H1 (cell line): ENCODE results near the gene SPATA13. TPM values are rescaled to one million over a fixed set of nuclear protein-coding genes. Genes with fewer than 3 reads are reported as not detected.

Experiments used
- CTCF ChIA-PET: fragments of 300-600 bp; sonication (Branson Sonifier 250); formaldehyde crosslinking; loops from one replicate; lab custom pipeline; 2021; ENCODE audit not compliant: partially characterized antibody; lab: Charles Lee
- POLR2A ChIA-PET: fragments of 300-600 bp; sonication (Branson Sonifier 250); formaldehyde crosslinking; loops from one replicate; lab custom pipeline; 2021; ENCODE audit warnings: inconsistent platforms; ENCODE audit not compliant: partially characterized antibody; lab: Charles Lee
- DNase-seq, 2 experiments: peaks; one replicate each; pipeline versions ENCODE4 v3.0.0 to v3.0.0-alpha.2; 2010 to 2022; ENCODE audit warnings: low spot score in 2 of 2, low read depth in 1 of 2, mixed read lengths in 1 of 2
- FAIRE-seq: peaks from 2 replicates; lab custom pipeline; 2011; peaks lifted over from hg19 to GRCh38; lab: Jason Lieb, UNC
- H2AFZ ChIP-seq: 2 replicates; pipeline ENCODE4 v1.8.1; 2012; ENCODE audit warnings: low read length, inconsistent platforms
- H2AK5ac ChIP-seq: 2 replicates; pipeline ENCODE4 v1.6.1; 2013; ENCODE audit warnings: low read depth, low read length
- H2BK120ac ChIP-seq: replicated peaks from 2 replicates; pipeline ENCODE3; 2013; ENCODE audit warnings: low read depth, low read length, inconsistent platforms
- H2BK12ac ChIP-seq: 2 replicates; pipeline ENCODE4 v1.6.1; 2013; ENCODE audit warnings: low read depth, low read length
- H2BK15ac ChIP-seq: 2 replicates; pipeline ENCODE4 v1.6.1; 2013; ENCODE audit warnings: low read length
- H2BK20ac ChIP-seq: 2 replicates; pipeline ENCODE4 v1.6.1; 2013; ENCODE audit warnings: low read length
- H2BK5ac ChIP-seq: 2 replicates; pipeline ENCODE4 v1.6.1; 2013; ENCODE audit warnings: low read depth, low read length
- H3K14ac ChIP-seq: 2 replicates; pipeline ENCODE4 v1.6.1; 2013; ENCODE audit warnings: inconsistent platforms; ENCODE audit not compliant: insufficient read length
- H3K18ac ChIP-seq: 2 replicates; pipeline ENCODE4 v1.6.1; 2013; ENCODE audit warnings: low read length; ENCODE audit errors: extremely low read depth
- H3K23ac ChIP-seq: 2 replicates; pipeline ENCODE4 v1.6.1; 2013; ENCODE audit warnings: inconsistent platforms; ENCODE audit not compliant: insufficient read length
- H3K23me2 ChIP-seq: 2 replicates; pipeline ENCODE4 v1.6.1; 2013; ENCODE audit warnings: low read depth, low read length
- H3K27ac ChIP-seq: 2 replicates; pipeline ENCODE4 v1.6.1; 2011; ENCODE audit warnings: low read depth, low read length, inconsistent platforms
- H3K27me3 ChIP-seq, 4 experiments: replicated peaks in 1 of 4; 1 replicate in 1 of 4; 2 replicates in 3 of 4; pipeline versions ENCODE4 v1.6.1 to v1.8.1; 2011 to 2013; ENCODE audit warnings: low read length in 3 of 4, mild to moderate bottlenecking in 3 of 4, inconsistent platforms in 2 of 4, mixed read lengths in 2 of 4, moderate library complexity in 1 of 4; ENCODE audit not compliant: control insufficient read depth in 3 of 4, insufficient read depth in 3 of 4; ENCODE audit errors: extremely low read depth in 1 of 4
- H3K36me3 ChIP-seq, 4 experiments: 2 replicates each; pipeline versions ENCODE4 v1.6.1 to v1.8.1; 2011 to 2013; ENCODE audit warnings: mild to moderate bottlenecking in 4 of 4, low read length in 3 of 4, moderate library complexity in 2 of 4, control low read depth in 1 of 4, inconsistent platforms in 1 of 4; ENCODE audit not compliant: insufficient read depth in 4 of 4, control insufficient read depth in 2 of 4
- H3K4ac ChIP-seq: replicated peaks from 2 replicates; pipeline ENCODE3; 2013; ENCODE audit warnings: low read length, low read depth, mixed read lengths, inconsistent platforms; ENCODE audit not compliant: insufficient read length
- H3K4me1 ChIP-seq, 4 experiments: replicated peaks in 1 of 4; 1 replicate in 1 of 4; 2 replicates in 3 of 4; pipeline versions ENCODE4 v1.6.1 to v1.8.1; 2011 to 2013; ENCODE audit warnings: low read length in 3 of 4, inconsistent platforms in 2 of 4, mixed read lengths in 1 of 4; ENCODE audit not compliant: insufficient read depth in 4 of 4, control insufficient read depth in 3 of 4
- H3K4me2 ChIP-seq, 2 experiments: 2 replicates each; pipeline versions ENCODE4 v1.6.1 to v1.8.1; 2011 to 2013; ENCODE audit warnings: low read depth in 2 of 2, low read length in 2 of 2, control low read depth in 1 of 2, inconsistent platforms in 1 of 2, mild to moderate bottlenecking in 1 of 2; ENCODE audit not compliant: insufficient read depth in 1 of 2
- H3K4me3 ChIP-seq, 4 experiments: fragments of 200-600, 300-600 bp in 1 of 4; sonication (generic), shearing (Covaris generic), sonication (Bioruptor Twin) in 1 of 4; 2 replicates each; pipeline versions ENCODE4 v1.5.1 to v1.8.1; 2011 to 2016; ENCODE audit warnings: low read length in 4 of 4, low read depth in 3 of 4, control low read depth in 2 of 4, inconsistent platforms in 2 of 4, mild to moderate bottlenecking in 2 of 4, mixed read lengths in 1 of 4, moderate library complexity in 1 of 4; ENCODE audit not compliant: insufficient read depth in 2 of 4; ENCODE audit errors: extremely low read depth in 1 of 4
- H3K56ac ChIP-seq: replicated peaks from 2 replicates; pipeline ENCODE3; 2013; ENCODE audit warnings: low read depth, mild to moderate bottlenecking, mixed read lengths, low read length, inconsistent platforms; ENCODE audit not compliant: insufficient read length
- H3K79me1 ChIP-seq: 2 replicates; pipeline ENCODE4 v1.6.1; 2013; ENCODE audit warnings: low read depth, low read length, control low read depth
- H3K79me2 ChIP-seq, 2 experiments: 2 replicates each; pipeline versions ENCODE4 v1.6.1 to v1.8.1; 2012 to 2013; ENCODE audit warnings: low read length in 2 of 2, mild to moderate bottlenecking in 2 of 2, inconsistent platforms in 1 of 2; ENCODE audit not compliant: insufficient read depth in 2 of 2, control insufficient read depth in 1 of 2
- H3K9ac ChIP-seq, 4 experiments: replicated peaks in 1 of 4; 1 replicate in 1 of 4; 2 replicates in 3 of 4; pipeline versions ENCODE4 v1.6.1 to v1.8.1; 2011 to 2013; ENCODE audit warnings: low read depth in 3 of 4, low read length in 3 of 4, control low read depth in 2 of 4, mild to moderate bottlenecking in 2 of 4, moderate library complexity in 2 of 4, inconsistent platforms in 1 of 4; ENCODE audit errors: extremely low read depth in 1 of 4
- H3K9me3 ChIP-seq, 2 experiments: 2 replicates each; pipeline versions ENCODE4 v1.6.1 to v1.8.1; 2012 to 2013; ENCODE audit warnings: mild to moderate bottlenecking in 2 of 2, moderate library complexity in 2 of 2, control low read depth in 1 of 2, inconsistent platforms in 1 of 2, low read depth in 1 of 2, low read length in 1 of 2, mixed read lengths in 1 of 2; ENCODE audit not compliant: insufficient read depth in 2 of 2
- H4K20me1 ChIP-seq, 2 experiments: replicated peaks in 1 of 2; 2 replicates each; pipeline versions ENCODE3 to v1.8.1; 2011 to 2013; ENCODE audit warnings: inconsistent platforms in 2 of 2, low read length in 2 of 2, mild to moderate bottlenecking in 1 of 2; ENCODE audit not compliant: insufficient read depth in 2 of 2, control insufficient read depth in 1 of 2
- H4K5ac ChIP-seq: 2 replicates; pipeline ENCODE4 v1.6.1; 2013; ENCODE audit warnings: low read length, low read depth, mixed read lengths, inconsistent platforms; ENCODE audit not compliant: insufficient read length
- H4K8ac ChIP-seq: 2 replicates; pipeline ENCODE4 v1.8.0; 2013; ENCODE audit warnings: mild to moderate bottlenecking, moderate library complexity, low read length, inconsistent platforms; ENCODE audit not compliant: insufficient read depth; ENCODE audit errors: extremely low read depth
- H4K91ac ChIP-seq: replicated peaks from 2 replicates; pipeline ENCODE3; 2013; ENCODE audit warnings: low read length, mixed read lengths, inconsistent platforms; ENCODE audit not compliant: insufficient read length
- ATF3 ChIP-seq: IDR thresholded peaks from 2 replicates; pipeline ENCODE4 v1.6.1; 2011; ENCODE audit warnings: low read depth, mild to moderate bottlenecking, low read length; ENCODE audit not compliant: insufficient read depth
- CREB1 ChIP-seq: IDR thresholded peaks from 2 replicates; pipeline ENCODE4 v1.6.1; 2012; ENCODE audit warnings: inconsistent platforms
- EGR1 ChIP-seq: IDR thresholded peaks from 2 replicates; pipeline ENCODE4 v1.6.1; 2011; ENCODE audit warnings: low read depth, low read length, borderline replicate concordance
- GABPA ChIP-seq: IDR thresholded peaks from 2 replicates; pipeline ENCODE4 v1.6.1; 2011; ENCODE audit warnings: mild to moderate bottlenecking, low read length, moderate library complexity, borderline replicate concordance; ENCODE audit not compliant: insufficient read depth
- HDAC6 ChIP-seq: IDR thresholded peaks from one replicate; pipeline ENCODE4 v1.7.1; 2012; ENCODE audit warnings: low read depth, mild to moderate bottlenecking, inconsistent platforms, low read length, moderate library complexity
- JUN ChIP-seq: IDR thresholded peaks from 2 replicates; pipeline ENCODE4 v1.6.1; 2011; ENCODE audit warnings: low read depth, mild to moderate bottlenecking, improper control_type of control experiment, low read length
- RFX5 ChIP-seq: IDR thresholded peaks from 2 replicates; pipeline ENCODE4 v1.6.1; 2011; ENCODE audit warnings: low read depth, low read length, improper control_type of control experiment, borderline replicate concordance
- SIN3A ChIP-seq, 2 experiments: IDR thresholded peaks in 1 of 2; conservative IDR thresholded peaks in 1 of 2; 2 replicates each; pipeline ENCODE4 v1.6.1; 2011 to 2012; ENCODE audit warnings: low read length in 2 of 2, improper control_type of control experiment in 1 of 2, low read depth in 1 of 2, mild to moderate bottlenecking in 1 of 2
- SP1 ChIP-seq: IDR thresholded peaks from 2 replicates; pipeline ENCODE4 v1.6.1; 2011; ENCODE audit warnings: low read depth, low read length
- SP4 ChIP-seq: IDR thresholded peaks from 2 replicates; pipeline ENCODE4 v1.6.1; 2012; ENCODE audit warnings: low read length, inconsistent platforms
- SUZ12 ChIP-seq: fragments of 200-600 bp; sonication (generic); IDR thresholded peaks from 2 replicates; pipeline ENCODE4 v1.6.1; 2012; ENCODE audit warnings: mild to moderate bottlenecking, inconsistent platforms, low read length, moderate library complexity, mixed read lengths
- TCF12 ChIP-seq: IDR thresholded peaks from 2 replicates; pipeline ENCODE4 v1.6.1; 2011; ENCODE audit warnings: low read depth, mild to moderate bottlenecking, low read length
- USF2 ChIP-seq: IDR thresholded peaks from 2 replicates; pipeline ENCODE4 v1.6.1; 2011; ENCODE audit warnings: low read length, improper control_type of control experiment
- WGBS, 2 experiments: shearing (Covaris generic) in 1 of 2; methylation state at CpG; one replicate each; pipeline versions ENCODE4 v1.1.6 to v1.1.7; 2013 to 2015; ENCODE audit warnings: low lambda C conversion rate in 2 of 2, mixed read lengths in 2 of 2, inconsistent platforms in 1 of 2, low coverage in 1 of 2, missing lambda C conversion rate in 1 of 2; ENCODE audit not compliant: insufficient replicate concordance in 2 of 2, insufficient coverage in 1 of 2, insufficient read length in 1 of 2; ENCODE audit errors: extremely low coverage in 1 of 2, missing lambda C conversion rate in 1 of 2; 5-methylcytosine and 5-hydroxymethylcytosine counted together
- polyA plus RNA-seq, 7 experiments: library from polyadenylated mRNA; depleted of rRNA in 3 of 7; stranded (reverse) in 5 of 7; unstranded in 2 of 7; fragments of >200 nt in 5 of 7; fragments of 200-250 nt in 2 of 7; gene quantifications; 1 replicate in 5 of 7; 2 replicates in 1 of 7; 4 replicates in 1 of 7; pipeline versions ENCODE4 v1.2.1 to v1.2.3, GENCODE V29; 2011 to 2013; ENCODE audit warnings: missing spikeins in 2 of 7, mixed read lengths in 2 of 7
- total RNA-seq: library from RNA; stranded (reverse); fragmentation: NEBNext Ultra II Directional; extraction: Animal tissue kit (Norgen Biotek cat#: 25700); gene quantifications from 2 replicates; pipeline ENCODE4 v1.2.1, GENCODE V29; 2021

The SPATA13 gene
- total and polyA plus RNA-seq, 2 of the 8 experiments (the other 6 are each of a cell fraction or from before 2014, with no cell fraction given), result 12.6 to 30.9 TPM

GRCh38 chr13:24166561-24166960 is 6.0 kb downstream of the SPATA13 start:
- Histone ChIP-seq H3K36me3 (peaks cover 0 to 8% (median 6%) of the 10 kb centered on the region in 4 experiments; a peak in 4 of 8 replicates), H3K27ac (no peak overlapping the region), H4K91ac (no peak overlapping the region), H3K14ac (no peak overlapping the region), H3K4me2 (no peak overlapping the region), H3K56ac (no peak overlapping the region), H2BK120ac (no peak overlapping the region), H2BK5ac (no peak overlapping the region), H3K9ac (no peak overlapping the region), H2BK12ac (no peak overlapping the region), H3K4me1 (peaks cover 3 to 8% (median 7%) of the 10 kb centered on the region in 4 experiments), H3K79me2 (peaks cover 20 to 92% of the 10 kb centered on the region in 2 experiments; a peak in 3 of 4 replicates), H3K9me3 (no peaks in the 10 kb centered on the region), H2BK20ac (no peak overlapping the region), H4K8ac (no peak overlapping the region), H3K27me3 (peaks cover 0 to 2% (median 0%) of the 10 kb centered on the region in 4 experiments; a peak in 2 of 7 replicates), H3K23ac (no peak overlapping the region), H3K4ac (no peak overlapping the region), H2BK15ac (no peak overlapping the region), H3K79me1 (peaks cover 36% of the 10 kb centered on the region), H3K23me2 (peaks cover 6% of the 10 kb centered on the region; the same call in 1 of the 2 replicates), H2AK5ac (no peak overlapping the region), H3K4me3 (no peak overlapping the region), H3K18ac (no peak overlapping the region), H4K5ac (no peak overlapping the region), H4K20me1 (peaks cover 12 to 30% of the 10 kb centered on the region in 2 experiments), H2AFZ (no peak overlapping the region)
- DNase-seq (no peak), FAIRE-seq (no peak)
- WGBS, 2 experiments, result 91% methylated on average over 2 of the region's 2 CpGs; no CpG with 5 or more reads in 1 of the 2 experiments
- ChIA-PET POLR2A (interaction anchor here (1.2 kb wide), 1 partner anchor 14 kb away, joined by 3 read pairs; no protein-coding TSS in a partner anchor), CTCF (interaction anchor here (1.4 kb wide), 1 partner anchor 62 kb away, joined by 4 read pairs; no protein-coding TSS in a partner anchor)
- TF ChIP-seq CREB1 (no peak), SP4 (no peak), SUZ12 (no peak), RFX5 (no peak), EGR1 (no peak), ATF3 (no peak), HDAC6 (no peak), SIN3A (conservative IDR thresholded peaks at IDR 0.05 in 1 of 2, IDR thresholded peaks at IDR 0.05 in 1 of 2; ENCODE audit: low read depth in 1 of 2, low read length in 2 of 2) (no peak), GABPA (no peak), TCF12 (no peak), SP1 (no peak), USF2 (no peak), JUN (no peak)
